ENCODE measurements around the gene C10orf105. TPM values are rescaled to one million over a fixed set of nuclear protein-coding genes. Genes with fewer than 3 reads are reported as not detected.

Gene C10orf105
- total RNA-seq, 1 donor from 2014 or later = not detected

DNA sequence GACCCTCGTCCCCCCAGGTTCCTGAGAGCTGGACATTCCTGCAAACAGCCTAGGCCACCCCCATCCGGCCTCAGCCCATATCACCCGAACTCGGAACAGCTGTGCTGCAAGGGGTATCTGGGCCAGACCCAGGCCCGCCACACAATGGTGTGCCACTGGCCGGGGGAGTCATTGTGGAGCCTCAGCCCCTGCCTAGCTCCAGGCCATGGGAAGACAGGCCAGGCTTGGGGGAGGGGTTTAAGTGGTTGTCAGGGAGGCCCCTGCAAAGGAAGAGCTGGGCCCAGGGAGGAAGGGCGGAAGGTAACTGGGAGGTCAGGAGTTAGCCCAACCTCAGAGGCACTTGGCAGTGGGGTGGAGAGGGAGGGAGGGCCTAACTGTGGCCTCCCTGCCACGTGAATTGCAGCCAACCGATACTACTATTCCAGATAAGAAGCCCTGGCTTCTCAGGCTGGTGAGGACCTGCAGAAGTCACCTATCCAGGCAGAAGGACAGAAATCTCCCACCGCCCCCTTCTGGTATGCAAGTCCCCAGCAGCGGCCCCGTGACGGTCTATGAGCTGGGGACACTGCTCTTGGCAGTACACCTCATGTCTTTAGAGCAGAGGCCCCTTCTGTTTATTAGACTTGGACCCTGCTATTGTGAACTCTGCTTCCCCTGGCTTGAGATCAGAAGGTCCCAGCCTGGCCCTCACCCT lies 26.9 kb upstream of the C10orf105 start:
- no peaks in the 10 kb centered on the region for H3K27me3 Mint-ChIP-seq (ENCODE audit: low read depth)
- no peak overlapping the region for H3K27ac Mint-ChIP-seq (ENCODE audit: unreplicated experiment)
- H3K4me3 Mint-ChIP-seq (ENCODE audit: unreplicated experiment) = no peak overlapping the region
- peaks cover 9% of the 10 kb centered on the region for H3K9me3 Mint-ChIP-seq (ENCODE audit: low read depth)
- TF ChIP-seq, protein P1, sequence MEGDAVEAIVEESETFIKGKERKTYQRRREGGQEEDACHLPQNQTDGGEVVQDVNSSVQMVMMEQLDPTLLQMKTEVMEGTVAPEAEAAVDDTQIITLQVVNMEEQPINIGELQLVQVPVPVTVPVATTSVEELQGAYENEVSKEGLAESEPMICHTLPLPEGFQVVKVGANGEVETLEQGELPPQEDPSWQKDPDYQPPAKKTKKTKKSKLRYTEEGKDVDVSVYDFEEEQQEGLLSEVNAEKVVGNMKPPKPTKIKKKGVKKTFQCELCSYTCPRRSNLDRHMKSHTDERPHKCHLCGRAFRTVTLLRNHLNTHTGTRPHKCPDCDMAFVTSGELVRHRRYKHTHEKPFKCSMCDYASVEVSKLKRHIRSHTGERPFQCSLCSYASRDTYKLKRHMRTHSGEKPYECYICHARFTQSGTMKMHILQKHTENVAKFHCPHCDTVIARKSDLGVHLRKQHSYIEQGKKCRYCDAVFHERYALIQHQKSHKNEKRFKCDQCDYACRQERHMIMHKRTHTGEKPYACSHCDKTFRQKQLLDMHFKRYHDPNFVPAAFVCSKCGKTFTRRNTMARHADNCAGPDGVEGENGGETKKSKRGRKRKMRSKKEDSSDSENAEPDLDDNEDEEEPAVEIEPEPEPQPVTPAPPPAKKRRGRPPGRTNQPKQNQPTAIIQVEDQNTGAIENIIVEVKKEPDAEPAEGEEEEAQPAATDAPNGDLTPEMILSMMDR (IDR thresholded peaks at IDR 0.05) = no peak
- DNase-seq (ENCODE audit: low spot score) = no peak
- H3K36me3 Mint-ChIP-seq (ENCODE audit: low read depth) = no peaks in the 10 kb centered on the region
- H3K4me1 Mint-ChIP-seq (ENCODE audit: low read depth) = no peaks in the 10 kb centered on the region

DNA sequence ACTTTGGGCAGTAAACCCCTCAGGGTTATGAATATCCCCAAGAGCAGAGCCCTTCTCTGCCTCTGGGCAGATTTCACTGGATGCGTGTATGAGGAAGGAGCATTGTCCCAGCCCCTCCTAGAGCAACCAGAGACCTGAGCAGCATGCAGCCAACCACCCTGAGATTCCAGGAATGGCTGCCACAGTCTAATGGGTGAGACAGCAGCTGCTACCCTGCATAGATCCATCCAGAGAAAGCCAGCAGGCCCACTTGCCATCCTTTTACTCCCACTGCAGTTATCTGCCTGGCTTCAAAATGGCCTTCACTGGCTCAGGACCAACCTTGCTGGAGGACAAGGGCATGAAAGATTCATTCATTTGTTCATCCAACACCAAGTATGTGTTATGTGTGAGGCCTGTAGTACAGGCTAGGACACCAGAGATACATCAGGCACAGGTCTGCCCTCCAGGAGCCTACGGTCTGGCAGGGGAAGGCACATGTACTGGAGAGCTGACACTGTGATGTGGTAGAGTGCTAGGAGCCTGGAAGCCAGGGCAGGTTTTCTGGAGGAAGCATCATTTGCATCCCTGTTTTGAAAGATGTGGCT lies 26.2 kb upstream of the C10orf105 start:
- Mint-ChIP-seq H3K9me3 (ENCODE audit: low read depth) (peaks cover 9% of the 10 kb centered on the region), H3K27ac (ENCODE audit: unreplicated experiment) (no peak overlapping the region), H3K36me3 (ENCODE audit: low read depth) (no peaks in the 10 kb centered on the region), H3K4me1 (ENCODE audit: low read depth) (no peaks in the 10 kb centered on the region), H3K27me3 (ENCODE audit: low read depth) (no peaks in the 10 kb centered on the region), H3K4me3 (ENCODE audit: unreplicated experiment) (no peak overlapping the region)
- TF ChIP-seq, protein P1 (IDR thresholded peaks at IDR 0.05) = no peak
- no peak for DNase-seq (ENCODE audit: low spot score)

DNA sequence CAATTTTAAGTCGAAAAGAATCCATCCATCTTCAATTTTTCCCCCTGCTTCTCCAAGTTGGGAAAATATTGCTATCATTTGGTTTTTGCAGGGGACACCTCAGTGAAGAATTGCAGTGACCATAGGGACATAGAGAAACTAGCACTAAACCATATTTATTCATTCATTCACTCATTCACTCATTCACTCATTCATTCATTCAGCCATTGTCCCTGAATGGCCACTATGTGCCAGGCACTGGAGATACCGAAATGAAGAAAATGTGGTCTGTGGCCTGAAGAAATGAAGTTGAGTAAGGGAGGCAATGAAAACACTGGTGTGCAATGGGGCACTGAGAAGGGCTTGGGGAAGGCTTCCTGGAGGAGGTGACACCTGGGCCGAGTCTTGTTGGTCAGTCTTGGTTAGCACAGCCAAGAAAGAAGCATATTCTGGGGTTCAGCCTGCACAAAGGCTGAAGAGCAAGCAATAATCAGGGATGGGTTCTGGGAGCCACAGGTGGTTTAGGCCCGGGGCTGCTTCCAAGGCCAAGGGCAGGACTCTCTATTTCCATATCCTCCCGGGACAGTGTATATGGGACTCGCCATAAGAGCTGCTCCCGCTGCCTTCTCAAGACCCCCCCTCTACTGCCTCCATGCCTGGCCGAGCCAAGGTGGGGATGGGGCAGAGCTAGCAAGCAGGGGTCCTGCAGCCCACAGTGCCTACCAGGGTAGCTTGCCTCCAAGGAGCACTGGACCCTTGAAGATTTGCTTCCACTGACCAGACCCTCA lies 25.5 kb upstream of the C10orf105 start:
- Mint-ChIP-seq H3K4me1 (ENCODE audit: low read depth) (no peaks in the 10 kb centered on the region), H3K9me3 (ENCODE audit: low read depth) (peaks cover 9% of the 10 kb centered on the region), H3K27ac (ENCODE audit: unreplicated experiment) (no peak overlapping the region), H3K36me3 (ENCODE audit: low read depth) (no peaks in the 10 kb centered on the region), H3K27me3 (ENCODE audit: low read depth) (no peaks in the 10 kb centered on the region), H3K4me3 (ENCODE audit: unreplicated experiment) (no peak overlapping the region)
- TF ChIP-seq, protein P1 (IDR thresholded peaks at IDR 0.05) = no peak
- no peak for DNase-seq (ENCODE audit: low spot score)

DNA sequence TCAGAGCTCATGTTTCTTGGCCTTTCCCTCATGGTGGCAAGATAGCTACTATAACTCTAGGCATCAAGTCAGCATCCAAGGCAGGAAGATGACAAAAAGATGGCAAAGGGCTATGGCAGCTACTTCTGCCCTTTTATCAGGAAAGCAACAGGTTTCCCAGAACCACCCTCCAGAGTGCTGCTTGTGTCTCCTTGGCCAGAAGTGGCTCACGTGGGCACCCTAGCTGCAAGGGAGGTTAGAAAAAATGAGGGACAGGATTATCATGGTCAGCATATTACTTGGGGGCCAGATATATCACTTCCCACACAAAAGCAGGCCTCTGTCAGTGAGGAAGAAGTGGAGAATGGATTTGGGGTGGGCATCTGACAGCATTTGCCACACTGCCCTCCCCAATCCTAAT lies 24.3 kb upstream of the C10orf105 start:
- TF ChIP-seq, protein P1 (IDR thresholded peaks at IDR 0.05) = no peak
- Mint-ChIP-seq H3K4me3 (ENCODE audit: unreplicated experiment) (no peak overlapping the region), H3K9me3 (ENCODE audit: low read depth) (peaks cover 9% of the 10 kb centered on the region)

DNA sequence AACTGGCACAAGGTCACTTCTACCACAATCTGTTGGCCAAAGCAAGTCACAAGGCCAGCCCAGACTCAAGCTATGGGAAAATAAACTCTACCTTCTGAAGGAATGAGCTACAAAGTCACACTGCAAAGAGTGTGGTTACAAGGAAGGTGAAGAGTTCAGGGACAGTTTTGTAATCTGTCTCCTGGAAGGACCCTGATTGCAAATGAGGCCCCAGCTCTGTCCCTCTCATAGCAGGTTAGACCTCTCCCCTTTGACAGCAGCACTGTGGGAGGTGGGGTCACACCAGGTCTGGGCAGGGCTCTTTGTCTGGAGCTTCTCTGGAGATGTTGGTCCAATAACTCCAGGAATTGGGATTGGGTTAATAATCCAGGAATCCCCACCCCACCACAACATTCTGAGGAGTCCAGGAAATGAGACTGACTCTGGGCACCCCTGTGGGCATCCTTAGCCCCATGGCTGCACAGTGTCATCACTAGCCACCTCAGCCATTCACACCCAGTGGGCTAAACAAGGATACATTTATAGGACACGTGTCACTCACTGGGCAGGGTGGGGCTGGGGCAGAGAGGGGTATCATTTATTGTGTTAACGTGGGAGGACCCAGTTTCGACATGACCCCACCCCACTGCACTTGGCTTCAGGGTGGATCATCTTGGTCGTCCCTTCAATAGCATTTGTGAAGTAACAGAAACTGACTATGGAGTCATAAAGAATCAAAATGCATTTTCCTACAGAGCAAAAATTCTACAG lies 23.7 kb upstream of the C10orf105 start:
- Mint-ChIP-seq H3K9me3 (ENCODE audit: low read depth) (peaks cover 9% of the 10 kb centered on the region), H3K36me3 (ENCODE audit: low read depth) (no peaks in the 10 kb centered on the region), H3K4me1 (ENCODE audit: low read depth) (no peaks in the 10 kb centered on the region), H3K4me3 (ENCODE audit: unreplicated experiment) (no peak overlapping the region), H3K27ac (ENCODE audit: unreplicated experiment) (no peak overlapping the region), H3K27me3 (ENCODE audit: low read depth) (no peaks in the 10 kb centered on the region)
- TF ChIP-seq, protein P1 (IDR thresholded peaks at IDR 0.05) = no peak
- no peak for DNase-seq (ENCODE audit: low spot score)

More for the DNA sequence above, 24.3 kb upstream of the C10orf105 start:
- H3K4me1 Mint-ChIP-seq (ENCODE audit: low read depth) = no peaks in the 10 kb centered on the region
- no peaks in the 10 kb centered on the region for H3K27me3 Mint-ChIP-seq (ENCODE audit: low read depth)
- no peaks in the 10 kb centered on the region for H3K36me3 Mint-ChIP-seq (ENCODE audit: low read depth)
- DNase-seq (ENCODE audit: low spot score) = no peak
- no peak overlapping the region for H3K27ac Mint-ChIP-seq (ENCODE audit: unreplicated experiment)
